Thyroid gland (tissue), 4 donors: Measurements from ENCODE around the gene GRIN2C.

ENCODE experiments used
- CTCF ChIP-seq, 6 experiments: fragments of 200-600 bp in 3 of 6; fragments of 450-650 bp in 3 of 6; sonication (generic) in 3 of 6; IDR thresholded peaks; one replicate each; pipeline ENCODE4 v1.5.1; 2016 to 2019; ENCODE audit warnings: antibody characterized with exemption in 6 of 6, mild to moderate bottlenecking in 2 of 6, inconsistent platforms in 1 of 6, moderate library complexity in 1 of 6
- POLR2A ChIP-seq, 2 donors: fragments of 450-650 bp; IDR thresholded peaks; one replicate each; pipeline ENCODE4 v1.6.1; 2017; ENCODE audit warnings: antibody characterized with exemption in 2 of 2, mild to moderate bottlenecking in 2 of 2, moderate library complexity in 1 of 2

DNA sequence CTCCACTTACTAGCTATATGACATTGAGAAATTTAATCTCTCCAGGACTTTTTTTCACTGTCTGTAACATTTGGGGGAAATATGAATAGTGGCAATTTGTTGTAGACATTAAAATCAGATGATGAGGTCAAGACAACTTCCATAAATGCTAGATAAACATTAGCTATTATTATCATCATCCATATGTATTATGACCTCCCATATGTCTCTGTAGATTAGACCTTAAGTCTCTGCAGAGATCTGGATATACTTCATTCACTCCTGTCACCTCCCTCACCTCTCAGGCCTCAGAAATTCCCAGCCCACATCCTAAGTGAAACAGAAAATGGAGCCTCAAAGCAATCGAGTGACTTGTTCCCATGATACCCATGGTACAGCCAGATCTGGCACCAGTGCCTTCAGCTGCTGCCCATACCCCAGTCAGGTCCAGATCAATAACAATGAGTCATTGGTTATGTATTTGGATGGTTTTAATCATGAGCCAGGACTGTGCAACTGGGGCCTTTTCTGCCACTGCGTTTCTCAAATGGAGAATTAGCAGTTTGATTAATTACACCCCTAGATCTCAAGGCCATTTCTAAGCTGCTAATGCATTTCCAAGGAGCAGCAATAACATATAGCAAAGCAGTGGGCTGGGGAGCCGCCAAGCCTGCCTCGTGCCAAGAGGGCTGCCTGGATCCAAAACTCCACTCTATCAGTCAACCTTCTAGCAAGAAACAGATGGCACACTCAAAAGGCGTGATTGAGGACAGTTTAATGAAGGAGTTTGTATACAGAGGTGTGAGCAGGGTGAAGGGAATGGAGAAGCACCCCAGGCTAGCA lies 15.7 kb upstream of the GRIN2C start:
- TF ChIP-seq CTCF (IDR thresholded peaks at IDR 0.05) = no peak
- TF ChIP-seq POLR2A (IDR thresholded peaks at IDR 0.05) = no peak
